ENCODE measurements around the gene STMN1.
A peak's percentile ranks its signal among the peaks of the same experiment; 100 is the strongest.

The STMN1 gene

GRCh38 chr1:25929016-25929415, 22.8 kb upstream of the STMN1 start:
- no peak overlapping the region for H3K4me3 ChIP-seq (ENCODE audit: low read depth, low read length)
- no peak for TF ChIP-seq CTCF (IDR thresholded peaks at IDR 0.05; ENCODE audit: low read depth, low read length, missing control alignments)
- in situ Hi-C loops (cut with HindIII; ENCODE audit: low sequenced_read_pairs), result no loop called here
- DNase-seq (ENCODE audit: low read depth), result no peak

DNA sequence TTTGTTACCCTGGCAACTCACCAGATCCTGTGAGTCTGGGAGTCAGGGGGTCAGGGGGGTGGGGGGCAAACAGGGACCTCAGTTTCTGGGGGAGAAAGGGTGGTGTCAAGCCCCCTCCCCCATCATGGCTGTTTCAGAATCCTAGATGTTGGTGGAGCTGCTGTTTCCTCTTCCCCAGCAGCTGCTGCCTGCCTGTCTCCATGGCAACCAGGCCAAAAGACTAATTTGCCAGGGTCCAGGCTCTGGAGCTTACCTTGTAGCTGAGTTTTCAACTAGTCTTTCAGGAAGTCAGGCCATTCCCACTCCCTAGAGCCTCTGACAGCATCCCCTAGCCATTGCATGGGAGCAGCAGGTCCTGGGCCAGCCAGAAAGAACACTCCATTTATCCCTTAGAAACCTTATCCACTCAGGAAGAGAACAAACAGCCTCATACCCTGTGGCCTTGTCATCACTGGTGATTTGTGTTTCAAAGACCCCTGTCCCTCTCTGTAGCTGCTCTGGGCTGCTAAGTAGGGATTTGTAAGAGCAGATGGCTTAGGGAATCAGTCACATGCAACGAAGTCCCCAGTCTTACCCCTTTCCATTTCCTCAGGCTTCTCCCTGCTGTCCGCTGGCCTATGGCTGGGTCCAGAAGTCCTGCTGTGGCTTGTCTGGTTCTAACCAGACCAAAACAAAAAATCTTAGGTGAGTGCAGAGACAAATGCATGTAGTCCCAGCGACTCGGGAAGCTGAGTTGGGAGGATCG, 21.5 kb upstream of the STMN1 start:
- in situ Hi-C loops (cut with HindIII; ENCODE audit: low sequenced_read_pairs), result no loop called here
- no peak overlapping the region for H3K4me3 ChIP-seq (ENCODE audit: low read depth, low read length)
- TF ChIP-seq CTCF (IDR thresholded peaks at IDR 0.05; ENCODE audit: low read depth, low read length, missing control alignments), result no peak
- DNase-seq (ENCODE audit: low read depth), result no peak

GRCh38 chr1:25926731-25927496, 20.7 kb upstream of the STMN1 start:
- in situ Hi-C loops (cut with HindIII; ENCODE audit: low sequenced_read_pairs), result no loop called here
- TF ChIP-seq CTCF (IDR thresholded peaks at IDR 0.05; ENCODE audit: low read depth, low read length, missing control alignments), result no peak
- DNase-seq (ENCODE audit: low read depth), result no peak
- no peak overlapping the region for H3K4me3 ChIP-seq (ENCODE audit: low read depth, low read length)

DNA sequence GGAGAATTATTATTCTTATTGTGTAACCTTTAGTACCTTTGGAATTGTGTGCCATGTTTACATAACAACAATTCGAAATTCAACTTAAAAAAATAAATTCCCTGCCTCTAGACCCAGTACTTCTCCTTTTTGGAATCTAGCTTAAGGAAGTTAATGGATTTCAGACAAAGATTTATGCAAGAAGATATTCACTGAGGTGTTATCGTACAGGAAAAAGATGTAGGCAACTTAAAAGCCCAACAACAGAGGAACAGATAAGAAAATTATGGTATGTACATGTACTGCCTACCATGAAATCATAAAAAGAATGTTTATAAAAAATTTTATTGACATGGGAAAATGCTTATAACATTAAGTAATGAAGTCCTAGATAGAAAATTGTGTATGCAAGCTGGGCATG, 18.2 kb upstream of the STMN1 start:
- H3K4me3 ChIP-seq (ENCODE audit: low read depth, low read length), result no peak overlapping the region
- in situ Hi-C loops (cut with HindIII; ENCODE audit: low sequenced_read_pairs), result no loop called here
- DNase-seq (ENCODE audit: low read depth), result no peak
- no peak for TF ChIP-seq CTCF (IDR thresholded peaks at IDR 0.05; ENCODE audit: low read depth, low read length, missing control alignments)

- peak overlapping the region; percentile 46 for H3K4me3 ChIP-seq (ENCODE audit: low read depth, low read length)
- in situ Hi-C loops (cut with HindIII; ENCODE audit: low sequenced_read_pairs), result no loop called here
- no peak for TF ChIP-seq CTCF (IDR thresholded peaks at IDR 0.05; ENCODE audit: low read depth, low read length, missing control alignments)
- DNase-seq (ENCODE audit: low read depth), result no peak
These were observed 16.8 kb upstream of the STMN1 start for GRCh38 chr1:25922971-25923552.

- DNase-seq (ENCODE audit: low read depth), result no peak
- no peak for TF ChIP-seq CTCF (IDR thresholded peaks at IDR 0.05; ENCODE audit: low read depth, low read length, missing control alignments)
- peak overlapping the region; percentile 46 for H3K4me3 ChIP-seq (ENCODE audit: low read depth, low read length)
- in situ Hi-C loops (cut with HindIII; ENCODE audit: low sequenced_read_pairs), result no loop called here
These were observed 16.1 kb upstream of the STMN1 start for GRCh38 chr1:25922056-25922970.

Measured in astrocyte of the cerebellum (primary cell).